Natural killer cell (primary cell): ENCODE data around the gene ATF7IP2. TPM values are rescaled to one million over a fixed set of nuclear protein-coding genes. Genes with fewer than 3 reads are reported as not detected.

Experiments used
- ATAC-seq, 3 donors: fragments of 150-1000 bp in 2 of 3; fragments of 200-7000 bp in 1 of 3; cut with Tn5 transposase; 1 replicate in 1 of 3; 2 replicates in 2 of 3; pipeline ENCODE4 v1.10.0; 2021; ENCODE audit warnings: mild to moderate bottlenecking in 2 of 3, moderate library complexity in 2 of 3
- DNase-seq, 2 donors: peaks; one replicate each; pipeline versions ENCODE4 v3.0.0 to v3.0.0-alpha.2; 2013 to 2021; ENCODE audit warnings: mixed read lengths in 1 of 2
- H3K27ac ChIP-seq: one replicate; pipeline ENCODE4 v1.5.1; 2013; ENCODE audit warnings: mild to moderate bottlenecking, low read length
- H3K27me3 ChIP-seq: one replicate; pipeline ENCODE4 v1.6.1; 2013; ENCODE audit warnings: low read length; ENCODE audit not compliant: control insufficient read depth, insufficient read depth
- H3K36me3 ChIP-seq: one replicate; pipeline ENCODE4 v1.6.1; 2013; ENCODE audit warnings: low read length; ENCODE audit not compliant: control insufficient read depth, insufficient read depth
- H3K4me1 ChIP-seq: one replicate; pipeline ENCODE4 v1.6.1; 2013; ENCODE audit warnings: low read length; ENCODE audit not compliant: control insufficient read depth, insufficient read depth
- H3K4me3 ChIP-seq: one replicate; pipeline ENCODE4 v1.5.1; 2013; ENCODE audit warnings: low read length
- H3K9me3 ChIP-seq: one replicate; pipeline ENCODE4 v1.6.1; 2013; ENCODE audit warnings: low read length; ENCODE audit not compliant: control insufficient read depth, insufficient read depth
- H3K27ac Mint-ChIP-seq, 2 donors: one replicate each; pipeline ENCODE4 v1.8.0; 2022; ENCODE audit warnings: mild to moderate bottlenecking in 2 of 2, mixed read lengths in 2 of 2, moderate library complexity in 1 of 2
- H3K27me3 Mint-ChIP-seq, 2 donors: one replicate each; pipeline ENCODE4 v1.8.0; 2022; ENCODE audit warnings: low read depth in 2 of 2, mixed read lengths in 2 of 2
- H3K36me3 Mint-ChIP-seq: one replicate; pipeline ENCODE4 v1.8.0; 2022; ENCODE audit warnings: mixed read lengths
- H3K4me1 Mint-ChIP-seq, 2 donors: one replicate each; pipeline ENCODE4 v1.8.0; 2022; ENCODE audit warnings: mixed read lengths in 2 of 2
- H3K4me3 Mint-ChIP-seq: one replicate; pipeline ENCODE4 v1.8.0; 2022; ENCODE audit warnings: mild to moderate bottlenecking, moderate library complexity, mixed read lengths
- H3K9me3 Mint-ChIP-seq, 2 donors: one replicate each; pipeline ENCODE4 v1.8.0; 2022; ENCODE audit warnings: mixed read lengths in 2 of 2
- CTCF ChIP-seq: fragments of 200-600 bp; IDR thresholded peaks from one replicate; pipeline ENCODE4 v1.8.0; 2022; ENCODE audit warnings: antibody characterized with exemption
- intact Hi-C: fragments of 100-400 bp; cut with micrococcal nuclease; formaldehyde crosslinking; loops from one replicate; pipeline ENCODE4 v1.14.2; 2022
- total RNA-seq, 4 donors: library from RNA; stranded (reverse); fragments of 120-200 nt in 1 of 4; gene quantifications; one replicate each; pipeline versions ENCODE4 v1.2.3 to v1.2.4, GENCODE V29; 2013 to 2022

Gene ATF7IP2
- total RNA-seq, 3 donors from 2014 or later (not counting 1 experiment from before 2014, with no cell fraction given): 41.7 to 53.5 (median 43.8) TPM

GRCh38 chr16:10531582-10531981 is 145.7 kb downstream of the ATF7IP2 start:
- Histone ChIP-seq H3K9me3 (no peaks in the 10 kb centered on the region), H3K4me3 (no peak overlapping the region), H3K4me1 (no peaks in the 10 kb centered on the region), H3K36me3 (no peaks in the 10 kb centered on the region), H3K27me3 (no peaks in the 10 kb centered on the region), H3K27ac (no peak overlapping the region)
- Mint-ChIP-seq H3K4me3 (no peak overlapping the region), H3K27me3 (no peaks in the 10 kb centered on the region), H3K9me3 (no peaks in the 10 kb centered on the region), H3K27ac (no peak overlapping the region), H3K4me1 (no peaks in the 10 kb centered on the region), H3K36me3 (no peaks in the 10 kb centered on the region)
- intact Hi-C loops: no loop called here
- DNase-seq (no peak), ATAC-seq (no peak)
- TF ChIP-seq CTCF: no peak

Other genes starting within 250 kb of the ATF7IP2 start
- gene GRIN2A, start 203.6 kb upstream of the ATF7IP2 start, total RNA-seq: not detected
- not detected for gene EMP2, start 194.5 kb downstream of the ATF7IP2 start, total RNA-seq